Osteocyte (in vitro differentiated cells): ENCODE measurements around the gene PYGB. TPM values are rescaled to one million over a fixed set of nuclear protein-coding genes. Genes with fewer than 3 reads are reported as not detected.

Experiments used
- DNase-seq: peaks from one replicate; pipeline ENCODE4 v3.0.0; 2021; ENCODE audit warnings: mixed read lengths; ENCODE audit not compliant: unreplicated experiment; ENCODE audit errors: extremely low spot score
- H3K27ac Mint-ChIP-seq: one replicate; pipeline ENCODE4 v1.8.0; 2021; ENCODE audit warnings: mild to moderate bottlenecking, mixed read lengths; ENCODE audit not compliant: unreplicated experiment
- H3K27me3 Mint-ChIP-seq: one replicate; pipeline ENCODE4 v1.8.0; 2021; ENCODE audit warnings: mixed read lengths; ENCODE audit not compliant: unreplicated experiment
- H3K36me3 Mint-ChIP-seq: one replicate; pipeline ENCODE4 v1.8.0; 2021; ENCODE audit warnings: mixed read lengths; ENCODE audit not compliant: unreplicated experiment
- H3K4me1 Mint-ChIP-seq: one replicate; pipeline ENCODE4 v1.8.0; 2021; ENCODE audit warnings: mixed read lengths; ENCODE audit not compliant: unreplicated experiment
- H3K4me3 Mint-ChIP-seq: one replicate; pipeline ENCODE4 v1.8.0; 2021; ENCODE audit warnings: mild to moderate bottlenecking, moderate library complexity, mixed read lengths; ENCODE audit not compliant: unreplicated experiment
- H3K9me3 Mint-ChIP-seq: one replicate; pipeline ENCODE4 v1.8.0; 2021; ENCODE audit warnings: mixed read lengths; ENCODE audit not compliant: unreplicated experiment
- total RNA-seq: library from RNA; stranded (reverse); gene quantifications from 2 replicates; pipeline ENCODE4 v1.2.1, GENCODE V29; 2021
- TF ChIP-seq, protein P1 (sequence below): fragments of 200-600 bp; sonication (generic); IDR thresholded peaks from 2 replicates; pipeline ENCODE4 v1.5.0; 2021; ENCODE audit warnings: antibody characterized with exemption, mild to moderate bottlenecking, moderate library complexity

Gene PYGB
- total RNA-seq, 1 donor from 2014 or later, result 234 TPM

DNA sequence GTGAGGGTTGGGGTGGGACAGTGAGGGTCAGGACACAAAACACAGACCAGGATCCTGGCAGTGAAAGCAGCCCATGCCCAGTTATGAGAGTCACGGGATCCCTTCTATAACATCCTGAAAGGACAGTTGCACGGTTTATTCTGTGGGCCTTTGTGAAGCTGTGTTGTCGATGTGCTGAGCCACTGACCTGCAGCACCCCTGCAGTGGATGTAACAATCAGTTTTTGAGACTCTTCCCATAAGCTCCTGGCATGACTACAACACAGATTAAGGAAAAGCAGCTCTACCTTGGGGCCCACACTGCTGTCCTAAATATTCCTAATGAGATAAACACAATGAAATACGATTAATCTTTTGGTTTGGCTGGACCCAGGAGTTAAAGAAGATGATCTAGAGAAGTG is 3.7 kb downstream of the PYGB start:
- Mint-ChIP-seq H3K4me1 (peaks cover 70% of the 10 kb centered on the region), H3K36me3 (peaks cover 21% of the 10 kb centered on the region), H3K4me3 (peak overlapping the region; percentile 94)

DNA sequence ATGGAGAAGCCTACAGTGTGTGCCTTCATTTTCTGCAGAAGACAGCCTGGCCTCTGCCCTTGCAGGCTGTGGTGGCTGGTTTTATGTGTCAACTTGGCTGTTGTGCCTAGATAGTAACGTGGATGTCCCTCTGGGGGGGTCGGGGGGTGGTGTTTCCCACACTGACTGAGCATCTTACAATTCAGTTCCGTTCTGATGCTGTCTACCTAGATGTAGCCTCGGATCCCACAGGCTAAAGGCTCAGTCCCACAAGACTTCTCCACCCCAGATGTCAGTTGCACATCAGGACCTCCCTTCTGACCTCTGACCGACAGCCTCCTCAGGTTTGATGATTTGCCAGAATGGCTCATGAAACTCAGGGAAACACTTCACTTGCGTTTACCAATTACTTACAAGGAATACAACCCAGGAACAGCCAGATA is 4.4 kb downstream of the PYGB start:
- Mint-ChIP-seq H3K27me3 (no peaks in the 10 kb centered on the region), H3K36me3 (peaks cover 24% of the 10 kb centered on the region), H3K4me1 (peaks cover 67% of the 10 kb centered on the region), H3K27ac (peak overlapping the region; percentile 69), H3K9me3 (no peaks in the 10 kb centered on the region), H3K4me3 (peak overlapping the region; percentile 94)
- TF ChIP-seq, protein P1, sequence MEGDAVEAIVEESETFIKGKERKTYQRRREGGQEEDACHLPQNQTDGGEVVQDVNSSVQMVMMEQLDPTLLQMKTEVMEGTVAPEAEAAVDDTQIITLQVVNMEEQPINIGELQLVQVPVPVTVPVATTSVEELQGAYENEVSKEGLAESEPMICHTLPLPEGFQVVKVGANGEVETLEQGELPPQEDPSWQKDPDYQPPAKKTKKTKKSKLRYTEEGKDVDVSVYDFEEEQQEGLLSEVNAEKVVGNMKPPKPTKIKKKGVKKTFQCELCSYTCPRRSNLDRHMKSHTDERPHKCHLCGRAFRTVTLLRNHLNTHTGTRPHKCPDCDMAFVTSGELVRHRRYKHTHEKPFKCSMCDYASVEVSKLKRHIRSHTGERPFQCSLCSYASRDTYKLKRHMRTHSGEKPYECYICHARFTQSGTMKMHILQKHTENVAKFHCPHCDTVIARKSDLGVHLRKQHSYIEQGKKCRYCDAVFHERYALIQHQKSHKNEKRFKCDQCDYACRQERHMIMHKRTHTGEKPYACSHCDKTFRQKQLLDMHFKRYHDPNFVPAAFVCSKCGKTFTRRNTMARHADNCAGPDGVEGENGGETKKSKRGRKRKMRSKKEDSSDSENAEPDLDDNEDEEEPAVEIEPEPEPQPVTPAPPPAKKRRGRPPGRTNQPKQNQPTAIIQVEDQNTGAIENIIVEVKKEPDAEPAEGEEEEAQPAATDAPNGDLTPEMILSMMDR, result no peak
- DNase-seq, result no peak

More for the DNA sequence above, 3.7 kb downstream of the PYGB start:
- TF ChIP-seq, protein P1, result no peak
- H3K9me3 Mint-ChIP-seq, result no peaks in the 10 kb centered on the region
- no peak for DNase-seq
- peak overlapping the region; percentile 69 for H3K27ac Mint-ChIP-seq
- H3K27me3 Mint-ChIP-seq, result no peaks in the 10 kb centered on the region

DNA sequence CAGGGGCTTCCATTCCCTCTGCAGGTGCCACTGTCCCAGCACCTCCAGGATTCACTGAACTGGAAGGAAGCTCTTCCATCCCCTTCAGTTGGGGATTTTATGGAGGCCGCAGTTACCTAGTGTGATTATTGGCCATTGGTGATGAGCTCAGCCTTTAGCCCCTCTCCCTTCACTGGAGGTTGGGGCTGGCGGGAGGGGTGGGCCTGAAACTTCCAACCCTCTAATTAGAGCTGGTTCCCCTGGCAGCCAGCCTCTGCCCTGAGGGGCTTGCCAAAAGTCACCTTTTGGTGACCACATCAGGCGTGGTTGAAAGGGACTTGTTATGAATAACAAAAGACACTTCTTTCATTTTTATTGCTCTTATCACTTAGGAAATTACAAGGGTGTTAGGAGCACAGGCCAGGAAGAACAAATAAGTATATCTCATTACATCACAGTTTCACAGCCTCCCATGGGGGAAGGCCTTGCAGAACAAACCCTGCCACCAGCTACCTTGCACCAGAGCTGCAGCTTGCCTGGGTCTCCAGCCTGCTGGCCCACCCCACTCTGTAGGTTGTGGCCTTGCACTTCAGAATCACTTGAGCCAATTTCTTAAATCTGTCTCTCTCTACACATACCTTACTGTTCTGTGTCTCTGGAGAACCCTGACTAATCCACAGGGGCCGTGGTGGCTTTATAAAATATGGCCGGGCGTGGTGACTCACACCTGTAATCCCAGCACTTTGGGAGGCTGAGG is 5.0 kb downstream of the PYGB start:
- peak overlapping the region; percentile 44 for H3K27ac Mint-ChIP-seq
- H3K9me3 Mint-ChIP-seq, result no peaks in the 10 kb centered on the region
- no peaks in the 10 kb centered on the region for H3K27me3 Mint-ChIP-seq
- H3K4me3 Mint-ChIP-seq, result peak overlapping the region; percentile 38
- peaks cover 71% of the 10 kb centered on the region for H3K4me1 Mint-ChIP-seq
- TF ChIP-seq, protein P1, result no peak
- no peak for DNase-seq
- H3K36me3 Mint-ChIP-seq, result peaks cover 25% of the 10 kb centered on the region

DNA sequence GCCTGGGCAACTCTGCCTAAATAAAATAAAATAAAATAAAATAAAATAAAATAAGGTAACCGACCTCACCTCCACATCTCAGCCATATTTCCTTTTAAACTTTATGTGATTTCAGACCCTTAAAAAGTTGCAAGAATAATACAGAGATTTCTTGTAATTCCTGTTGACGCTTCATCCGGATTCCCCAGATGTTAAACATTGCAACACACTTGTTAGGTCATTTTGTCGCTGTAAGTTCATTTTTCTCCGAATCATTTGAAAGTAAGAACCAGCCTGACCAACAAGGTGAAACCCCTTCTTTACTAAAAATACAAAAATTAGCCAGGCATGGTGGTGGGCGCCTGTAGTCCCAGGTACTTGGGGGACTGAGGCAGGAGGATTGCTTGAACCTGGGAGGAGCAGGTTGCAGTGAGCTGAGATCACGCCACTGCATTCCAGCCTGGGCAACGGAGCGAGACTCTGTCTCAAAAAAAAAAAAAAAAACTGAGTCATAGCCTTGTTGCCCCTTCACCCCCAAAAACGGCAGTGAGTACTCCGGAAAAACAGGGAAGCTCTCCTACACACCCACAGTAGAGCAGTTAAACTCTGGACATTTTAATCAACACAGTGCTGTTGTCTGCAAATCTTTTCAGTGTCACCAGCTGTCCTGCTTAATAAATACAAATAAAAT is 5.9 kb downstream of the PYGB start:
- TF ChIP-seq, protein P1, result no peak
- H3K36me3 Mint-ChIP-seq, result peaks cover 27% of the 10 kb centered on the region
- H3K27ac Mint-ChIP-seq, result no peak overlapping the region
- H3K4me1 Mint-ChIP-seq, result peaks cover 75% of the 10 kb centered on the region
- no peaks in the 10 kb centered on the region for H3K27me3 Mint-ChIP-seq
- no peaks in the 10 kb centered on the region for H3K9me3 Mint-ChIP-seq
- no peak overlapping the region for H3K4me3 Mint-ChIP-seq
- no peak for DNase-seq

DNA sequence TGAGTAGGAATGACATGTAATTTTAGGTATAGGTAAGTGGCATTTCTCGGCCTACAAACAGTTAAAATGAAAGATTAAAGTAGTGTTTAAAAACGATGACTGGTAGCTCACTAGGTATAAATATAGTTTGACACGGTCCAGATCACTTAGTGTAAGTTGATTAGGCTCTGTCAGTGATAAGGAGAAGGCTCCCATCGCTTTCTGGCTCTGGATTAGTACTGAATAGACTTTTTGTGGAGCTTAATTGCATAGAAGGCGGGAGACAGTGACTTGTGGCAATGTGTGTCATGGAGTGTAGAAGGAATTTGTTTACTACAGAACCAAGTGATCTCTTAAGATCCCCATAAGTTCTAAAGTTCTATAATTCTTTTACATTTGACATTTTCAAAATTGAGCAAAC is 6.7 kb downstream of the PYGB start:
- Mint-ChIP-seq H3K27me3 (no peaks in the 10 kb centered on the region), H3K9me3 (no peaks in the 10 kb centered on the region), H3K4me3 (no peak overlapping the region), H3K4me1 (peaks cover 70% of the 10 kb centered on the region), H3K27ac (peak overlapping the region; percentile 11), H3K36me3 (peaks cover 33% of the 10 kb centered on the region)
- DNase-seq, result no peak
- TF ChIP-seq, protein P1, result no peak
